ENCODE data around the gene COCH.

GRCh38 chr14:30838351-30838750 is 36.0 kb upstream of the COCH start:
- no peak for TF ChIP-seq CTCF (conservative IDR thresholded peaks at IDR 0.05; ENCODE audit: low read depth in 2 of 2)
- no peak for TF ChIP-seq NANOG (IDR thresholded peaks at IDR 0.05; ENCODE audit: borderline replicate concordance)
- no peak for TF ChIP-seq REST (IDR thresholded peaks at IDR 0.05; ENCODE audit: unreplicated experiment)
- no peak for TF ChIP-seq EZH2 (IDR thresholded peaks at IDR 0.05; ENCODE audit: low read depth, unreplicated experiment)
- TF ChIP-seq POLR2AphosphoS5 (IDR thresholded peaks at IDR 0.05; ENCODE audit: low read depth), result no peak
- no peak for TF ChIP-seq CREB1 (CRISPR knock-in tag; IDR thresholded peaks at IDR 0.05; ENCODE audit: low read depth)
- no peak for TF ChIP-seq EZH2phosphoT487 (IDR thresholded peaks at IDR 0.05; ENCODE audit: unreplicated experiment)
- no peak for TF ChIP-seq ZNF114 (CRISPR knock-in tag; IDR thresholded peaks at IDR 0.05)
- no peak for TF ChIP-seq JUNB (IDR thresholded peaks at IDR 0.05; ENCODE audit: unreplicated experiment)
- TF ChIP-seq STAT1 (IDR thresholded peaks at IDR 0.05; ENCODE audit: unreplicated experiment), result no peak
- TF ChIP-seq, protein P1, sequence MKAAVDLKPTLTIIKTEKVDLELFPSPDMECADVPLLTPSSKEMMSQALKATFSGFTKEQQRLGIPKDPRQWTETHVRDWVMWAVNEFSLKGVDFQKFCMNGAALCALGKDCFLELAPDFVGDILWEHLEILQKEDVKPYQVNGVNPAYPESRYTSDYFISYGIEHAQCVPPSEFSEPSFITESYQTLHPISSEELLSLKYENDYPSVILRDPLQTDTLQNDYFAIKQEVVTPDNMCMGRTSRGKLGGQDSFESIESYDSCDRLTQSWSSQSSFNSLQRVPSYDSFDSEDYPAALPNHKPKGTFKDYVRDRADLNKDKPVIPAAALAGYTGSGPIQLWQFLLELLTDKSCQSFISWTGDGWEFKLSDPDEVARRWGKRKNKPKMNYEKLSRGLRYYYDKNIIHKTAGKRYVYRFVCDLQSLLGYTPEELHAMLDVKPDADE (IDR thresholded peaks at IDR 0.05), result no peak
- no peak for TF ChIP-seq ZNF331 (CRISPR knock-in tag; IDR thresholded peaks at IDR 0.05; ENCODE audit: low read depth)

Data from GM23338 (cell line).